ENCODE measurements around the gene ABHD17A. TPM values are rescaled to one million over a fixed set of nuclear protein-coding genes. Genes with fewer than 3 reads are reported as not detected.

The ABHD17A gene
- total and polyA plus RNA-seq, 9 of the 15 experiments (the other 6 are each of a cell fraction or from before 2014, with no cell fraction given), result 0.04 to 135 (median 21.8) TPM; not detected in 1

DNA sequence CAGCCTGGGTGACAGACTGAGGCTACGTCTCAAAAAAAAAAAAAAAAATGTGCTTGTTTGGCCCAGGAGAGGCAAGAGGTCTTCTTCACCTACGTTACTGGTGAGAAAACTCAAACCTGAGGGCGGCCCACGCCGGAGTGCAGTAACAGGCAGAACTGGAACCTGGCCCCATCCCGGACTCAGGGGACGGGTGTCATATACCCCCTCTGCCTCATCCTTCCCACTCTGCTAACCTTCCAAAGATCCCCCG, 19.5 kb upstream of the ABHD17A start (continued):
- TF ChIP-seq, protein P1, sequence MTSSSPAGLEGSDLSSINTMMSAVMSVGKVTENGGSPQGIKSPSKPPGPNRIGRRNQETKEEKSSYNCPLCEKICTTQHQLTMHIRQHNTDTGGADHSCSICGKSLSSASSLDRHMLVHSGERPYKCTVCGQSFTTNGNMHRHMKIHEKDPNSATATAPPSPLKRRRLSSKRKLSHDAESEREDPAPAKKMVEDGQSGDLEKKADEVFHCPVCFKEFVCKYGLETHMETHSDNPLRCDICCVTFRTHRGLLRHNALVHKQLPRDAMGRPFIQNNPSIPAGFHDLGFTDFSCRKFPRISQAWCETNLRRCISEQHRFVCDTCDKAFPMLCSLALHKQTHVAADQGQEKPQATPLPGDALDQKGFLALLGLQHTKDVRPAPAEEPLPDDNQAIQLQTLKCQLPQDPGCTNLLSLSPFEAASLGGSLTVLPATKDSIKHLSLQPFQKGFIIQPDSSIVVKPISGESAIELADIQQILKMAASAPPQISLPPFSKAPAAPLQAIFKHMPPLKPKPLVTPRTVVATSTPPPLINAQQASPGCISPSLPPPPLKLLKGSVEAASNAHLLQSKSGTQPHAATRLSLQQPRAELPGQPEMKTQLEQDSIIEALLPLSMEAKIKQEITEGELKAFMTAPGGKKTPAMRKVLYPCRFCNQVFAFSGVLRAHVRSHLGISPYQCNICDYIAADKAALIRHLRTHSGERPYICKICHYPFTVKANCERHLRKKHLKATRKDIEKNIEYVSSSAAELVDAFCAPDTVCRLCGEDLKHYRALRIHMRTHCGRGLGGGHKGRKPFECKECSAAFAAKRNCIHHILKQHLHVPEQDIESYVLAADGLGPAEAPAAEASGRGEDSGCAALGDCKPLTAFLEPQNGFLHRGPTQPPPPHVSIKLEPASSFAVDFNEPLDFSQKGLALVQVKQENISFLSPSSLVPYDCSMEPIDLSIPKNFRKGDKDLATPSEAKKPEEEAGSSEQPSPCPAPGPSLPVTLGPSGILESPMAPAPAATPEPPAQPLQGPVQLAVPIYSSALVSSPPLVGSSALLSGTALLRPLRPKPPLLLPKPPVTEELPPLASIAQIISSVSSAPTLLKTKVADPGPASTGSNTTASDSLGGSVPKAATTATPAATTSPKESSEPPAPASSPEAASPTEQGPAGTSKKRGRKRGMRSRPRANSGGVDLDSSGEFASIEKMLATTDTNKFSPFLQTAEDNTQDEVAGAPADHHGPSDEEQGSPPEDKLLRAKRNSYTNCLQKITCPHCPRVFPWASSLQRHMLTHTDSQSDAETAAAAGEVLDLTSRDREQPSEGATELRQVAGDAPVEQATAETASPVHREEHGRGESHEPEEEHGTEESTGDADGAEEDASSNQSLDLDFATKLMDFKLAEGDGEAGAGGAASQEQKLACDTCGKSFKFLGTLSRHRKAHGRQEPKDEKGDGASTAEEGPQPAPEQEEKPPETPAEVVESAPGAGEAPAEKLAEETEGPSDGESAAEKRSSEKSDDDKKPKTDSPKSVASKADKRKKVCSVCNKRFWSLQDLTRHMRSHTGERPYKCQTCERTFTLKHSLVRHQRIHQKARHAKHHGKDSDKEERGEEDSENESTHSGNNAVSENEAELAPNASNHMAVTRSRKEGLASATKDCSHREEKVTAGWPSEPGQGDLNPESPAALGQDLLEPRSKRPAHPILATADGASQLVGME (CRISPR knock-in tag; IDR thresholded peaks at IDR 0.05), result no peak
- TF ChIP-seq SMARCA4 (IDR thresholded peaks at IDR 0.05) (peak; percentile 7; the same call in 1 of the 2 replicates), CHD1 (IDR thresholded peaks at IDR 0.05; ENCODE audit: low read length) (peak; percentile 63), ZNF764 (CRISPR knock-in tag; IDR thresholded peaks at IDR 0.05; ENCODE audit: low read depth) (peak; percentile 87), NBN (IDR thresholded peaks at IDR 0.05; ENCODE audit: low read depth) (peak; percentile 69), BCOR (IDR thresholded peaks at IDR 0.05) (peak; percentile 58; the same call in 1 of the 2 replicates), HDAC2 (IDR thresholded peaks at IDR 0.05) (peak; percentile 35; the same call in 1 of the 2 replicates), ZNF589 (CRISPR knock-in tag; IDR thresholded peaks at IDR 0.05; ENCODE audit: low read depth) (no peak), ZNF668 (CRISPR knock-in tag; IDR thresholded peaks at IDR 0.05) (0 out of 2 replicates have a peak, but pooled peaks have one; percentile 22), ZFP1 (CRISPR knock-in tag; IDR thresholded peaks at IDR 0.05) (no peak), NFRKB (IDR thresholded peaks at IDR 0.05; ENCODE audit: low read depth) (0 out of 2 replicates have a peak, but pooled peaks have one; percentile 55), DPF2 (IDR thresholded peaks at IDR 0.05) (0 out of 2 replicates have a peak, but pooled peaks have one; percentile 48), ESRRA (IDR thresholded peaks at IDR 0.05; ENCODE audit: borderline replicate concordance, low read depth) (no peak)
- TF ChIP-seq, protein P2, sequence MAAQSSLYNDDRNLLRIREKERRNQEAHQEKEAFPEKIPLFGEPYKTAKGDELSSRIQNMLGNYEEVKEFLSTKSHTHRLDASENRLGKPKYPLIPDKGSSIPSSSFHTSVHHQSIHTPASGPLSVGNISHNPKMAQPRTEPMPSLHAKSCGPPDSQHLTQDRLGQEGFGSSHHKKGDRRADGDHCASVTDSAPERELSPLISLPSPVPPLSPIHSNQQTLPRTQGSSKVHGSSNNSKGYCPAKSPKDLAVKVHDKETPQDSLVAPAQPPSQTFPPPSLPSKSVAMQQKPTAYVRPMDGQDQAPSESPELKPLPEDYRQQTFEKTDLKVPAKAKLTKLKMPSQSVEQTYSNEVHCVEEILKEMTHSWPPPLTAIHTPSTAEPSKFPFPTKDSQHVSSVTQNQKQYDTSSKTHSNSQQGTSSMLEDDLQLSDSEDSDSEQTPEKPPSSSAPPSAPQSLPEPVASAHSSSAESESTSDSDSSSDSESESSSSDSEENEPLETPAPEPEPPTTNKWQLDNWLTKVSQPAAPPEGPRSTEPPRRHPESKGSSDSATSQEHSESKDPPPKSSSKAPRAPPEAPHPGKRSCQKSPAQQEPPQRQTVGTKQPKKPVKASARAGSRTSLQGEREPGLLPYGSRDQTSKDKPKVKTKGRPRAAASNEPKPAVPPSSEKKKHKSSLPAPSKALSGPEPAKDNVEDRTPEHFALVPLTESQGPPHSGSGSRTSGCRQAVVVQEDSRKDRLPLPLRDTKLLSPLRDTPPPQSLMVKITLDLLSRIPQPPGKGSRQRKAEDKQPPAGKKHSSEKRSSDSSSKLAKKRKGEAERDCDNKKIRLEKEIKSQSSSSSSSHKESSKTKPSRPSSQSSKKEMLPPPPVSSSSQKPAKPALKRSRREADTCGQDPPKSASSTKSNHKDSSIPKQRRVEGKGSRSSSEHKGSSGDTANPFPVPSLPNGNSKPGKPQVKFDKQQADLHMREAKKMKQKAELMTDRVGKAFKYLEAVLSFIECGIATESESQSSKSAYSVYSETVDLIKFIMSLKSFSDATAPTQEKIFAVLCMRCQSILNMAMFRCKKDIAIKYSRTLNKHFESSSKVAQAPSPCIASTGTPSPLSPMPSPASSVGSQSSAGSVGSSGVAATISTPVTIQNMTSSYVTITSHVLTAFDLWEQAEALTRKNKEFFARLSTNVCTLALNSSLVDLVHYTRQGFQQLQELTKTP (IDR thresholded peaks at IDR 0.05; ENCODE audit: low read depth in 1 of 2, partially characterized antibody in 2 of 2), result peak in 1 of 2 experiments; percentile 0
- TF ChIP-seq, protein P3, sequence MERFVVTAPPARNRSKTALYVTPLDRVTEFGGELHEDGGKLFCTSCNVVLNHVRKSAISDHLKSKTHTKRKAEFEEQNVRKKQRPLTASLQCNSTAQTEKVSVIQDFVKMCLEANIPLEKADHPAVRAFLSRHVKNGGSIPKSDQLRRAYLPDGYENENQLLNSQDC (CRISPR knock-in tag; IDR thresholded peaks at IDR 0.05), result 0 out of 2 replicates have a peak, but pooled peaks have one; percentile 21
- TF ChIP-seq, protein P4, sequence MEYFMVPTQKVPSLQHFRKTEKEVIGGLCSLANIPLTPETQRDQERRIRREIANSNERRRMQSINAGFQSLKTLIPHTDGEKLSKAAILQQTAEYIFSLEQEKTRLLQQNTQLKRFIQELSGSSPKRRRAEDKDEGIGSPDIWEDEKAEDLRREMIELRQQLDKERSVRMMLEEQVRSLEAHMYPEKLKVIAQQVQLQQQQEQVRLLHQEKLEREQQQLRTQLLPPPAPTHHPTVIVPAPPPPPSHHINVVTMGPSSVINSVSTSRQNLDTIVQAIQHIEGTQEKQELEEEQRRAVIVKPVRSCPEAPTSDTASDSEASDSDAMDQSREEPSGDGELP (CRISPR knock-in tag; IDR thresholded peaks at IDR 0.05; ENCODE audit: borderline replicate concordance), result no peak
- TF ChIP-seq, protein P5, sequence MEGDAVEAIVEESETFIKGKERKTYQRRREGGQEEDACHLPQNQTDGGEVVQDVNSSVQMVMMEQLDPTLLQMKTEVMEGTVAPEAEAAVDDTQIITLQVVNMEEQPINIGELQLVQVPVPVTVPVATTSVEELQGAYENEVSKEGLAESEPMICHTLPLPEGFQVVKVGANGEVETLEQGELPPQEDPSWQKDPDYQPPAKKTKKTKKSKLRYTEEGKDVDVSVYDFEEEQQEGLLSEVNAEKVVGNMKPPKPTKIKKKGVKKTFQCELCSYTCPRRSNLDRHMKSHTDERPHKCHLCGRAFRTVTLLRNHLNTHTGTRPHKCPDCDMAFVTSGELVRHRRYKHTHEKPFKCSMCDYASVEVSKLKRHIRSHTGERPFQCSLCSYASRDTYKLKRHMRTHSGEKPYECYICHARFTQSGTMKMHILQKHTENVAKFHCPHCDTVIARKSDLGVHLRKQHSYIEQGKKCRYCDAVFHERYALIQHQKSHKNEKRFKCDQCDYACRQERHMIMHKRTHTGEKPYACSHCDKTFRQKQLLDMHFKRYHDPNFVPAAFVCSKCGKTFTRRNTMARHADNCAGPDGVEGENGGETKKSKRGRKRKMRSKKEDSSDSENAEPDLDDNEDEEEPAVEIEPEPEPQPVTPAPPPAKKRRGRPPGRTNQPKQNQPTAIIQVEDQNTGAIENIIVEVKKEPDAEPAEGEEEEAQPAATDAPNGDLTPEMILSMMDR (IDR thresholded peaks at IDR 0.05 in 2 of 3, conservative IDR thresholded peaks at IDR 0.05 in 1 of 3; ENCODE audit: insufficient read depth in 2 of 3, low read depth in 1 of 3, low read length in 3 of 3), result no peak

Data from K562 (cell line).